HG03064 (cell line): ENCODE results near the gene RSPRY1.

Experiments
- ATAC-seq: cut with Tn5 transposase; IDR thresholded peaks from one replicate; pipeline ENCODE4 v1.9.1; 2021; ENCODE audit warnings: low read depth; ENCODE audit not compliant: unreplicated experiment

Gene RSPRY1

DNA sequence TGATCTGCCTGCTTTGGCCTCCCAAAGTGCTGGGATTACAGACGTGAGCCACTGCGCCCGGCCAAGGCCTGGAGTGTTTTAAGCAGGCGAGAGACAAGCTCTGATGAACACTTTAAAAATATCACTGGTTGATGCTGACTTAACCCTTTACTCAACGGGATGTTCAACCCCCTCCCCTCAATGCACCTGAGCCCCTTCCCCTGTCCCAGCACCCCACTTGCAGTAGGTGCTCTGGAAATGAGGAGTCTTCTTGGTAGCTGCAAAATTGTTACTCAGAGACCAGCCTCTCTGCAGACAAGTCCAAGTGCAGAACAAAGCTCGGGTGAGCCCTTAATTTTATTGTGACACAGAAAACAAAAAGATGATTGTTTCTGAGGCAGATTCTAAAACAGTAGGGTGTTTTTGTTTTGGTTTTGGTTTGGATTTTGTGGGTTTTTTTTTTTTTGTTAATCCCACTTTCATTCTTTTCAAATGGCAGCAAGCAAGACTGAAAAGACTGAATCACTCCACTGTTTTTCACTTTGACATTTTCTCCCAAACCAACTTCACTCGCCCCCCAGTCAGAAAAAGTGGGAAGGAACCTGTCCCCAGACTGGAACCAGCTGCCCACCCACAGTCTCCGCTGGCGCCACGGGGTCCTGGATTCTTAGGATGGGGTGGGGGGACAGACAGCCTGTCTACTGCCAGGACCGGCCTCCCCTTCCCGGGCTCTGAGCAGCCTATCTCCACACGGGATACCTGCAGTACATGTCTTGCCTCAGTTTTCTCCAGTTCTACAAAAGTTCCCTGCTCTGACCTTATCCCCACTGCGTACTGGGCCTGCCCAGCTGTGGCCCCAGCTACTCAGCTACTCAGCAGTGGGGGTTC, 103.5 kb downstream of the RSPRY1 start:
- no peak for ATAC-seq
